GM12864 (cell line): ENCODE results near the gene YLPM1.

Experiments
- DNase-seq: peaks from one replicate; pipeline ENCODE4 v3.0.0-alpha.2; 2011; ENCODE audit warnings: low read depth
- H3K4me3 ChIP-seq: 2 replicates; pipeline ENCODE4 v1.5.1; 2011; ENCODE audit warnings: mild to moderate bottlenecking, low read depth, low read length, control low read depth
- TF ChIP-seq, protein P1 (sequence below): IDR thresholded peaks from 2 replicates; pipeline ENCODE4 v1.5.1; 2011; ENCODE audit warnings: low read depth, mild to moderate bottlenecking, moderate library complexity, low read length, control low read depth, inconsistent platforms; ENCODE audit errors: missing control alignments

The YLPM1 gene

DNA sequence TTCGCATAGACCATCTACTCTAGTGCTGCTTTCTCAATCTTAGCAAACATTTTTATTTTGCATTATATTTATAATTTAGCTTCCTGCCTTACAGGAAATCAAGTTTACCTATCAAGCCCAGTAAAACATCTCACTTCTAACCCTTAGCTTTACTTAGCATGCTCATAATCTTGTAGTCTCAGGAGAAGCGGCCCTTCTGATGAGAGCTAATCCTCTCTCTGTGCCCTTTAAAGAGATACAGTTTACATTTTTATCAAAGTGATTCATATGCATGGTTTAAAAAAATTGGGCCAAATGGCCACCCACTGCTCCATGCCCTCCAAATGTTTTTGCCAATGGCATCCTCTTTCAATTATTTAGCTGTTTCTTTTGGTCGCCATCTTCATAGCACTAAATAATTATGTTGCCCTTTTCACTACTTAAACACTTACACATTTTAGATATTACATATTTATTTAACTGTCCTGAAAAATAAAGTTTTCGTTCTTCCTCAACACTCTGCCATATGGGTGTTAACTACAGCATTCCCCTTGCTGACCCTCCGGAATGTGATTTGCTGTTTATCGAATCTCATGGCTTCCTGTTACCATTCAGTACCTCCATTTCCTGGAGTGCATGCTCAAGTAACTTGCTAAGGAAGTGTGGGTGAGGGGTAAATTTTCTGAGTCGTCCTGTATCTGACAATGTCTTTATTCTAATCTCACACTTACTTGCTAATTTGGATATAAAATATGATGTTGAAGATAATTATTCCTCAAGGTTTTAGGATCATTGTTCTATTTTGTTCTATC lies 29.3 kb downstream of the YLPM1 start:
- no peak overlapping the region for H3K4me3 ChIP-seq
- DNase-seq: no peak
- TF ChIP-seq, protein P1, sequence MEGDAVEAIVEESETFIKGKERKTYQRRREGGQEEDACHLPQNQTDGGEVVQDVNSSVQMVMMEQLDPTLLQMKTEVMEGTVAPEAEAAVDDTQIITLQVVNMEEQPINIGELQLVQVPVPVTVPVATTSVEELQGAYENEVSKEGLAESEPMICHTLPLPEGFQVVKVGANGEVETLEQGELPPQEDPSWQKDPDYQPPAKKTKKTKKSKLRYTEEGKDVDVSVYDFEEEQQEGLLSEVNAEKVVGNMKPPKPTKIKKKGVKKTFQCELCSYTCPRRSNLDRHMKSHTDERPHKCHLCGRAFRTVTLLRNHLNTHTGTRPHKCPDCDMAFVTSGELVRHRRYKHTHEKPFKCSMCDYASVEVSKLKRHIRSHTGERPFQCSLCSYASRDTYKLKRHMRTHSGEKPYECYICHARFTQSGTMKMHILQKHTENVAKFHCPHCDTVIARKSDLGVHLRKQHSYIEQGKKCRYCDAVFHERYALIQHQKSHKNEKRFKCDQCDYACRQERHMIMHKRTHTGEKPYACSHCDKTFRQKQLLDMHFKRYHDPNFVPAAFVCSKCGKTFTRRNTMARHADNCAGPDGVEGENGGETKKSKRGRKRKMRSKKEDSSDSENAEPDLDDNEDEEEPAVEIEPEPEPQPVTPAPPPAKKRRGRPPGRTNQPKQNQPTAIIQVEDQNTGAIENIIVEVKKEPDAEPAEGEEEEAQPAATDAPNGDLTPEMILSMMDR: no peak

DNA sequence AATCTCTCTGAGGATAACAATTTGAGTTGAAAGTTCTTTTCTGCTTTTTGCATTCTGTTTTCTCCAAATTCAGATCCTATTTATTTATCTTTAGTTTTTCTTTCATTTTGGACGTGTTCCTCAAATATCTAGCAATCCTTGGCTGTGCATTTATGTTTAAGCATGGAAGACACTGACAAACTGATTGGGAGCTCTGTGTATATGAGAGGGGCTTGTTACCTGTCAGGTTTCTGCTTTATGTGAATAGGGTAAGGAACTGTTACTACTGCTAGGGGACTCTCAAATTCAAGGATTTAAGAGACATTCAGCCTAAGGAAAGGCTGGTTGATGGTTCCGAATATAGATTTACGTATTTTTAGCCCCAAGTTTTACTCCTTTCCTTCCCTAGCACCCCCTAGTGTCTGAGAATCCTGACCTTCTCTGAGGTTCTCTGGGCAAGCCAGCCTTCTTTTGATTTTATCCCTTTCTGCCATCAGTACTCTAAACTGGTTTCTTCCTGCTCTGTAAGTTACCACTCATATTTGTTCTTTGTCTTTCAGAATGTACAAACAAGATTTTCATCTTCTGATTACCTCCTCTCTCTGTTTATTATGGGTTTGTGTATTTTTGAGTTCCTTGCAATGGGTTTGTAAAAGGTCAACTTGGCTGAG lies 30.5 kb downstream of the YLPM1 start:
- no peak for DNase-seq
- TF ChIP-seq, protein P1: peak; percentile 45
- H3K4me3 ChIP-seq: no peak overlapping the region

DNA sequence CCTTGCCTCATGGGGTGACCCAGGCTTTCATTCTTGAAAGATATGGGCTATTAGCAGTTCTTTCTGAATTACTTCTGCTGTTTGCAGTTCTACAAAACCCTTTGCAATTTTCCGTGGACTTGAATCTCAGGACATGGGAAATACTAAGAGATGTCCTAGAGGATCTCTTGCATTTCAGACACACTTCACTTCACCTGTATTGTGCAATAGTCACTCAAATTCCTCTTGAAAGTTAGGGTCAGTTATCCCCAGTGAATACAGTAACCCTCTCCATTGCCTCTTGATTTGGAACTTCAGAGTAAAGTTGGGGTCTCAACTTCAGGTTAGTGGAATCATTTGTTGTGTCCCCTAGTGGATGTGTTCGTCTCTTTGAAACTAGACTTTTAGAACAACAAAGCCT lies 31.8 kb downstream of the YLPM1 start:
- H3K4me3 ChIP-seq: no peak overlapping the region
- TF ChIP-seq, protein P1: no peak

DNA sequence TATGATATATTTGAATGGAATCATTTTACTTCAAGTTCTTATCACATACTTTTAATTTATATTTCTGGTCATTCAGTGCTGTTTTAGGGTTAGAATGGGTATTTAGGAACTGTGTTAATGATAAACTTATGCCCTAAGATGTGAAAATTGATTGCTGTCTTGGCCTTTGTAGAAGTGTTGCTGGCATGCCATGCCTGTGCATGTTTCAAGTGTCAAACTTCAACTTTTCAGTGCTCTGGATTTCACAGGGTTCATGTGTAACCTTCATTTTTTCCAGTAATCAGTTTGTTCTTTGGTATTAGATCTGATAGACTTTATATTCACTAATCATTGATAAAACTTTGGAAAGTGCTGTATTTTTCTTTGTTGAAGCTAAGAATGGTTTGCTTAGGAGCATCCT lies 36.6 kb downstream of the YLPM1 start:
- TF ChIP-seq, protein P1: no peak
- H3K4me3 ChIP-seq: no peak overlapping the region
- DNase-seq: no peak

More for the DNA sequence above, 31.8 kb downstream of the YLPM1 start:
- no peak for DNase-seq

DNA sequence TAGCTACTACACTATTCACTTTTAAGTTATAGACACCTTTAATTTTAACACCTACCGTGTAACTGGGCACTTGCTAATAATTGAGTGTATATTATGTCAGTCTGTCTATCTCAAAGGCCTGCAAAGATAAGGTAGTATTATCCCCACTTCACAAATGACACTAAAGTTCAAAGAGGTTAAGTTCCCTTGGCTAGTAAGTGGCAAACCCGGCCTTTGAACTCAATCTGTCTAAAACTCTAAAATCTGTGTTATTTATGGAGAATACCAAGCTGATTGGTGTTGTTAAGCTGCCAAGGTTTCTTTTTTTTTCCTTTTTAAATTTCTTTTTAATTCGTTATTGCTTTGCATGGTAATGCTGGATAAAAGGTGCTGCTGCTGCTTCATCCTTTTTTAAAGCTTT lies 37.7 kb downstream of the YLPM1 start:
- TF ChIP-seq, protein P1: no peak
- no peak overlapping the region for H3K4me3 ChIP-seq
- no peak for DNase-seq

DNA sequence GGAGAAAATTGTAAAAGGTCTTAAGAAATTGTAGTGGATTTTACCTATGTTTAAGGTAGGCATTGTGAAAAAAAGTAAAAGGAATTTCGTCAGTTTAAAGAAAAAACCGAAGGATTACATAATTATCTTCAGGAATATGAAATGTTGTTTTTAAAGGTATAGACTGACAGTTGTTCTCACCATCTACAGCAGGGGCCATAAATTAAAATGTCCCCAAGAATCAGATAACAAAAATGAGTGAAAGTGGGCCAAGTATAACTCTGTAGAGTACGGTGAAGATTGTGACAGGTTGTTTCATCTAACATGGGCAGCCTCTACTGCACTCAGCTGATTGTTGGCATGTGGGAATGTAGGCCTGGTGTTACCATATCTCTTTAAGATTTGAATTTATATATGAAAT lies 38.3 kb downstream of the YLPM1 start:
- TF ChIP-seq, protein P1: no peak
- DNase-seq: no peak
- H3K4me3 ChIP-seq: no peak overlapping the region

DNA sequence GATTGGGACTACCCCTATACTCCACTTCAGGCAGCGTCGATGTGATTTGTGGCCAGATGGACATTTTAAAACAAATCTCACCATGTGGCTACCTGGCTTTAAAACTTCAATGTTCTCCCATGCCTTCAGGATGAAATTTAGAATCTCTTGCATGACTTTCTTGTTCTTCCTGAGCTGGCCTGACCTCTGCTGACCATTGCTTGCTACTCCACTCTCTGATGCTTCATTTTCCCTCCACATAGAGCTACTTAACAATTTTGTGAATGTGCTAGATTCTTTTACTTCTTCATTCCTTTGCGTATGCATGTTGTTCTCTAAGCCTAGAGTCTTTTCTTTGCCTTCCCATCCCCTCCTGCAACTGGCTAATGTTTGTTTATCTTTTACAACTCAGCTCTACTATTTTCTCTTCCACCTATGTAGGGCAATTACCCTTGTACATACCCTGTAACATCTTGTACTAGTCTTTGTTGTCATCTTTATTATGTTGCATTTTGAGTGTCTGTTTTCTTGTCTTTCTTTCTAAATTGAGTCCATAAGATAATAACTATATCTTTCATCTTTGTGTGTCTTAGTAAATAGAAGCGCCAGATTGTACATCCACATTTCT lies 41.2 kb downstream of the YLPM1 start:
- peak; percentile 8 for DNase-seq
- TF ChIP-seq, protein P1: peak; percentile 57

More for the DNA sequence above, 41.2 kb downstream of the YLPM1 start:
- no peak overlapping the region for H3K4me3 ChIP-seq
